GM21723 (cell line): ENCODE data around the gene B4GALT1.
A peak's percentile ranks its signal among the peaks of the same experiment; 100 is the strongest.
"Not testable (repeated sequence)": the region's sequence is repeated elsewhere in the genome, so short reads cannot be mapped to it uniquely, and the experiment has no call there.

Source experiments
- ATAC-seq: cut with Tn5 transposase; IDR thresholded peaks from one replicate; pipeline ENCODE4 v1.9.1; 2021; ENCODE audit warnings: mild to moderate bottlenecking, moderate library complexity; ENCODE audit not compliant: unreplicated experiment

Gene B4GALT1

GRCh38 chr9:33163433-33164137 is 3.6 kb downstream of the B4GALT1 start:
- ATAC-seq: no peak

- no peak for ATAC-seq
Measured at GRCh38 chr9:33162721-33163311, 4.3 kb downstream of the B4GALT1 start.

- ATAC-seq: no peak
Measured at GRCh38 chr9:33161589-33162132, 5.5 kb downstream of the B4GALT1 start.

- ATAC-seq: no peak
Measured at GRCh38 chr9:33161011-33161588, 6.0 kb downstream of the B4GALT1 start.

- not testable (repeated sequence) for ATAC-seq
Measured at GRCh38 chr9:33160446-33160845, 6.7 kb downstream of the B4GALT1 start.

GRCh38 chr9:33159777-33160127 is 7.4 kb downstream of the B4GALT1 start:
- peak; percentile 30 for ATAC-seq

GRCh38 chr9:33158843-33159776 is 8.0 kb downstream of the B4GALT1 start:
- ATAC-seq: peak; percentile 28

- ATAC-seq: peak; percentile 9
Measured at GRCh38 chr9:33157960-33158842, 8.9 kb downstream of the B4GALT1 start.

GRCh38 chr9:33155393-33155792 is 11.7 kb downstream of the B4GALT1 start:
- ATAC-seq: no peak

- ATAC-seq: no peak
Measured at GRCh38 chr9:33154371-33154770, 12.8 kb downstream of the B4GALT1 start.

GRCh38 chr9:33153666-33154065 is 13.5 kb downstream of the B4GALT1 start:
- ATAC-seq: peak; percentile 55

- ATAC-seq: no peak
Measured at GRCh38 chr9:33153001-33153400, 14.1 kb downstream of the B4GALT1 start.

GRCh38 chr9:33151601-33152000 is 15.5 kb downstream of the B4GALT1 start:
- ATAC-seq: no peak

- no peak for ATAC-seq
Measured at GRCh38 chr9:33151007-33151557, 16.1 kb downstream of the B4GALT1 start.

- ATAC-seq: no peak
Measured at GRCh38 chr9:33148367-33149014, 18.6 kb downstream of the B4GALT1 start.

GRCh38 chr9:33147416-33148169 is 19.5 kb downstream of the B4GALT1 start:
- ATAC-seq: no peak

- no peak for ATAC-seq
Measured at GRCh38 chr9:33146298-33146697, 20.8 kb downstream of the B4GALT1 start.

GRCh38 chr9:33144551-33144950 is 22.6 kb downstream of the B4GALT1 start:
- ATAC-seq: no peak
